Measurements from ENCODE around the gene MYBPC3.

GRCh38 chr11:47326198-47326597, 26.3 kb downstream of the MYBPC3 start:
- TF ChIP-seq, protein P1, sequence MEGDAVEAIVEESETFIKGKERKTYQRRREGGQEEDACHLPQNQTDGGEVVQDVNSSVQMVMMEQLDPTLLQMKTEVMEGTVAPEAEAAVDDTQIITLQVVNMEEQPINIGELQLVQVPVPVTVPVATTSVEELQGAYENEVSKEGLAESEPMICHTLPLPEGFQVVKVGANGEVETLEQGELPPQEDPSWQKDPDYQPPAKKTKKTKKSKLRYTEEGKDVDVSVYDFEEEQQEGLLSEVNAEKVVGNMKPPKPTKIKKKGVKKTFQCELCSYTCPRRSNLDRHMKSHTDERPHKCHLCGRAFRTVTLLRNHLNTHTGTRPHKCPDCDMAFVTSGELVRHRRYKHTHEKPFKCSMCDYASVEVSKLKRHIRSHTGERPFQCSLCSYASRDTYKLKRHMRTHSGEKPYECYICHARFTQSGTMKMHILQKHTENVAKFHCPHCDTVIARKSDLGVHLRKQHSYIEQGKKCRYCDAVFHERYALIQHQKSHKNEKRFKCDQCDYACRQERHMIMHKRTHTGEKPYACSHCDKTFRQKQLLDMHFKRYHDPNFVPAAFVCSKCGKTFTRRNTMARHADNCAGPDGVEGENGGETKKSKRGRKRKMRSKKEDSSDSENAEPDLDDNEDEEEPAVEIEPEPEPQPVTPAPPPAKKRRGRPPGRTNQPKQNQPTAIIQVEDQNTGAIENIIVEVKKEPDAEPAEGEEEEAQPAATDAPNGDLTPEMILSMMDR (IDR thresholded peaks at IDR 0.05) = no peak
- TF ChIP-seq EZH2 (IDR thresholded peaks at IDR 0.05) = no peak
- TF ChIP-seq EZH2phosphoT487 (IDR thresholded peaks at IDR 0.05) = no peak
